ENCODE measurements around the gene FER.
A peak's percentile ranks its signal among the peaks of the same experiment; 100 is the strongest.

- no peak for TF ChIP-seq POLR2A (IDR thresholded peaks at IDR 0.05)
- peak in 2 of 3 experiments; percentile 24 to 44 for TF ChIP-seq CTCF (IDR thresholded peaks at IDR 0.05)
Measured at GRCh38 chr5:108924457-108924961, 176.8 kb downstream of the FER start.
